ENCODE measurements around the gene IL7R. TPM values are rescaled to one million over a fixed set of nuclear protein-coding genes. Genes with fewer than 3 reads are reported as not detected.

Gene IL7R
- total and polyA plus RNA-seq, 2 donors (not counting 3 experiments of a cell fraction or from before 2014, with no cell fraction given), result 1.0 to 1.2 TPM

- no TSS peak for BruUV-seq (replicated peaks)
- Histone ChIP-seq H3K4me1 (ENCODE audit: control insufficient read depth, extremely low read depth, insufficient read depth, low read length) (peaks cover 10% of the 10 kb centered on the region), H4K20me1 (replicated peaks; ENCODE audit: control insufficient read depth, extremely low read depth, insufficient read depth, low read length) (no peaks in the 10 kb centered on the region), H3K36me3 (ENCODE audit: control insufficient read depth in 2 of 2, extremely low read depth in 1 of 2, insufficient read depth in 2 of 2, low read length in 2 of 2) (no peaks in the 10 kb centered on the region), H3K9me1 (replicated peaks; ENCODE audit: control insufficient read depth, extremely low read depth, insufficient read depth, low read length) (no peaks in the 10 kb centered on the region), H3K27me3 (ENCODE audit: control insufficient read depth in 2 of 2, insufficient read depth in 2 of 2, low read length in 2 of 2) (no peaks in the 10 kb centered on the region), H3K9me3 (replicated peaks; ENCODE audit: control insufficient read depth, insufficient read depth, low read length) (no peaks in the 10 kb centered on the region), H3K9ac (replicated peaks; ENCODE audit: extremely low read depth, insufficient read depth, low read length) (no peak overlapping the region), H3K79me2 (ENCODE audit: control insufficient read depth, insufficient read depth, low read length) (no peaks in the 10 kb centered on the region), H2AFZ (ENCODE audit: low read depth, low read length) (no peak overlapping the region), H3K4me2 (ENCODE audit: insufficient read depth, low read length) (no peak overlapping the region), H3K4me3 (replicated peaks in 1 of 3; ENCODE audit: insufficient read depth in 1 of 3, low read depth in 1 of 3, low read length in 3 of 3) (no peak overlapping the region), H3K27ac (ENCODE audit: insufficient read depth, low read depth, low read length) (no peak overlapping the region)
- ChIA-PET POLR2A (no interaction called here), CTCF (interaction anchor here (0.8 to 1.0 kb wide), 2 partner anchors 21 to 22 kb away, joined by 3 to 4 read pairs; no protein-coding TSS in a partner anchor)
- FAIRE-seq, result no peak
- DNase-seq (ENCODE audit: low read depth, low spot score), result no peak
- TF ChIP-seq EZH2 (IDR thresholded peaks at IDR 0.05; ENCODE audit: borderline replicate concordance, low read depth, low read length, severe bottlenecking) (no peak), CTCF (IDR thresholded peaks at IDR 0.05; ENCODE audit: extremely low read depth in 1 of 2, insufficient read depth in 1 of 2, low read depth in 1 of 2, low read length in 2 of 2) (no peak), POLR2A (IDR thresholded peaks at IDR 0.05; ENCODE audit: low read depth, low read length) (no peak), JUN (IDR thresholded peaks at IDR 0.05; ENCODE audit: borderline replicate concordance, insufficient read depth, insufficient read length, low read depth) (no peak), GATA2 (IDR thresholded peaks at IDR 0.05; ENCODE audit: insufficient read depth, insufficient read length, low read depth, low read length) (no peak), MAX (IDR thresholded peaks at IDR 0.05; ENCODE audit: insufficient read depth, insufficient read length) (no peak), FOS (IDR thresholded peaks at IDR 0.05; ENCODE audit: borderline replicate concordance, insufficient read depth, low read length) (no peak), MYC (IDR thresholded peaks at IDR 0.05; ENCODE audit: low read depth, low read length) (no peak), POLR2AphosphoS5 (IDR thresholded peaks at IDR 0.05; ENCODE audit: insufficient read depth, low read depth, low read length) (no peak)
- intact Hi-C loops (cut with micrococcal nuclease) (no loop called here), dilution Hi-C loops (cut with MboI; ENCODE audit: extremely low pct_ligation_motif_present, low sequenced_read_pairs) (no loop called here)
These were observed 23.0 kb downstream of the IL7R start for GRCh38 chr5:35879649-35880048.

All from endothelial cell of umbilical vein (primary cell).